ENCODE measurements around the gene LYPLAL1. TPM values are rescaled to one million over a fixed set of nuclear protein-coding genes. Genes with fewer than 3 reads are reported as not detected.

LYPLAL1 gene
- total RNA-seq, 4 donors from 2014 or later = 12.2 to 18.9 (median 16.7) TPM

- no peaks in the 10 kb centered on the region for H3K4me1 ChIP-seq
- H3K4me3 ChIP-seq = no peak overlapping the region
- no peaks in the 10 kb centered on the region for H3K36me3 ChIP-seq
- intact Hi-C loops (cut with DNase I; ENCODE audit: low total_unique reads) = no loop called here
- no peak overlapping the region for H3K27ac ChIP-seq
- 63 to 69% methylated on average over 3 of the region's 3 CpGs for WGBS, 2 donors (ENCODE audit: low coverage in 1 of 2)
- DNase-seq = no peak
- no peaks in the 10 kb centered on the region for H3K9me3 ChIP-seq
- no peaks in the 10 kb centered on the region for H3K27me3 ChIP-seq
- TF ChIP-seq, protein P1, sequence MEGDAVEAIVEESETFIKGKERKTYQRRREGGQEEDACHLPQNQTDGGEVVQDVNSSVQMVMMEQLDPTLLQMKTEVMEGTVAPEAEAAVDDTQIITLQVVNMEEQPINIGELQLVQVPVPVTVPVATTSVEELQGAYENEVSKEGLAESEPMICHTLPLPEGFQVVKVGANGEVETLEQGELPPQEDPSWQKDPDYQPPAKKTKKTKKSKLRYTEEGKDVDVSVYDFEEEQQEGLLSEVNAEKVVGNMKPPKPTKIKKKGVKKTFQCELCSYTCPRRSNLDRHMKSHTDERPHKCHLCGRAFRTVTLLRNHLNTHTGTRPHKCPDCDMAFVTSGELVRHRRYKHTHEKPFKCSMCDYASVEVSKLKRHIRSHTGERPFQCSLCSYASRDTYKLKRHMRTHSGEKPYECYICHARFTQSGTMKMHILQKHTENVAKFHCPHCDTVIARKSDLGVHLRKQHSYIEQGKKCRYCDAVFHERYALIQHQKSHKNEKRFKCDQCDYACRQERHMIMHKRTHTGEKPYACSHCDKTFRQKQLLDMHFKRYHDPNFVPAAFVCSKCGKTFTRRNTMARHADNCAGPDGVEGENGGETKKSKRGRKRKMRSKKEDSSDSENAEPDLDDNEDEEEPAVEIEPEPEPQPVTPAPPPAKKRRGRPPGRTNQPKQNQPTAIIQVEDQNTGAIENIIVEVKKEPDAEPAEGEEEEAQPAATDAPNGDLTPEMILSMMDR (IDR thresholded peaks at IDR 0.05) = no peak
- TF ChIP-seq POLR2AphosphoS5 (IDR thresholded peaks at IDR 0.05) (no peak), POLR2A (IDR thresholded peaks at IDR 0.05) (no peak), EP300 (IDR thresholded peaks at IDR 0.05; ENCODE audit: low read depth) (no peak)
- in situ Hi-C loops (cut with MboI; ENCODE audit: low pct_ligation_motif_present in 1 of 4, low pct_unique_long_range_greater_than_20kb in 1 of 4, low sequenced_read_pairs in 3 of 4) = no loop called here
Observed at GRCh38 chr1:219149953-219150352, 23.7 kb upstream of the LYPLAL1 start.

GRCh38 chr1:219150913-219151312 lies 22.8 kb upstream of the LYPLAL1 start:
- intact Hi-C loops (cut with DNase I; ENCODE audit: low total_unique reads) (no loop called here), in situ Hi-C loops (cut with MboI; ENCODE audit: low pct_ligation_motif_present in 1 of 4, low pct_unique_long_range_greater_than_20kb in 1 of 4, low sequenced_read_pairs in 3 of 4) (no loop called here)
- Histone ChIP-seq H3K9me3 (no peaks in the 10 kb centered on the region), H3K27ac (no peak overlapping the region), H3K36me3 (no peaks in the 10 kb centered on the region), H3K4me1 (no peaks in the 10 kb centered on the region), H3K27me3 (no peaks in the 10 kb centered on the region), H3K4me3 (no peak overlapping the region)
- DNase-seq = no peak
- 79 to 89% methylated on average over 3 of the region's 3 CpGs for WGBS, 2 donors (ENCODE audit: low coverage in 1 of 2)
- TF ChIP-seq, protein P1 (IDR thresholded peaks at IDR 0.05) = no peak
- TF ChIP-seq EP300 (IDR thresholded peaks at IDR 0.05; ENCODE audit: low read depth) = no peak
- TF ChIP-seq POLR2AphosphoS5 (IDR thresholded peaks at IDR 0.05) = no peak
- no peak for TF ChIP-seq POLR2A (IDR thresholded peaks at IDR 0.05)

DNA sequence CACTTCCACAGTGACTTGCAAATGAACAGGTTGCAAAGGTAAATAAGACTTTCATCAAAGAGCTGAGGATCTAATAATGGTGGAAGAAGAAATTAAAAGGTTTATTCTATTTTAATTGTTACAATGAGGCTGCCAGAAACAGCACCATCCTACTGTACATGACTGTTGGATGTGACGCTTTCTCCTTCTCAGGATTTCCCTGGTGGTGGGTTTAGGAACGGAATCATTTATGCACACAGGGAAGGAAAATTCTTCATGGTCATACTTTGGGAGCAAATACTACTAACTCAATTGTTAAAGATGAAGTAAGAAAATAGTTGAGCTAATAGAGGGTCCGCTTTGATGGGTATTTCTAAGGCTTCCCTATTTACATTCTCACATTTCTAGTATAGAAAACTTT lies 22.2 kb upstream of the LYPLAL1 start:
- H3K27ac ChIP-seq = no peak overlapping the region
- no peaks in the 10 kb centered on the region for H3K27me3 ChIP-seq
- intact Hi-C loops (cut with DNase I; ENCODE audit: low total_unique reads) (no loop called here), in situ Hi-C loops (cut with MboI; ENCODE audit: low pct_ligation_motif_present in 1 of 4, low pct_unique_long_range_greater_than_20kb in 1 of 4, low sequenced_read_pairs in 3 of 4) (no loop called here)
- DNase-seq = no peak
- TF ChIP-seq EP300 (IDR thresholded peaks at IDR 0.05; ENCODE audit: low read depth) = no peak
- TF ChIP-seq, protein P1 (IDR thresholded peaks at IDR 0.05) = no peak
- H3K4me3 ChIP-seq = no peak overlapping the region
- H3K4me1 ChIP-seq = no peaks in the 10 kb centered on the region
- H3K9me3 ChIP-seq = no peaks in the 10 kb centered on the region
- H3K36me3 ChIP-seq = no peaks in the 10 kb centered on the region
- WGBS, 2 donors (ENCODE audit: low coverage in 1 of 2) = 80 to 88% methylated on average over 3 of the region's 3 CpGs

DNA sequence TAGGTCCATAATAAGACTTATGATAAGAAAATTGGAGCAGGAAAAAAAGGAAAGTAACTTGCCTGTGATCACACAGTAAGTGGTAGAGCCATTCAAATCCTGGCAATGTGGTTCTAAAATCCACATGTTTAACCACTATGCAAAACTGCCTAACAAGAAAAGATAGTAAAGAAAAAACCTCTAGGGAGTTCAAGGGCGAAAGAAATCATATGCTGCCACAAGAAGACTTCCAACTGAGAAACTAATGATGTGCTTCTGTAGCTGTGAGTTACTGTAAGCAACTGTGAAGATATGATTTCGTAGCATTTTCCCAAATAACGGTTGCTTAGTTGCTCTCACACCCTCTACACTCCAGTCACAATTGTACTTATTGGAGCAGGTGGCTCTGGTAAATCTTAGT lies 20.9 kb upstream of the LYPLAL1 start:
- intact Hi-C loops (cut with DNase I; ENCODE audit: low total_unique reads) (no loop called here), in situ Hi-C loops (cut with MboI; ENCODE audit: low pct_ligation_motif_present in 1 of 4, low pct_unique_long_range_greater_than_20kb in 1 of 4, low sequenced_read_pairs in 3 of 4) (no loop called here)
- DNase-seq = no peak
- H3K27me3 ChIP-seq = no peaks in the 10 kb centered on the region
- TF ChIP-seq POLR2A (IDR thresholded peaks at IDR 0.05) (no peak), EP300 (IDR thresholded peaks at IDR 0.05; ENCODE audit: low read depth) (no peak), POLR2AphosphoS5 (IDR thresholded peaks at IDR 0.05) (no peak)
- TF ChIP-seq, protein P1 (IDR thresholded peaks at IDR 0.05) = no peak
- no peaks in the 10 kb centered on the region for H3K36me3 ChIP-seq
- 73 to 93% methylated on average over 3 of the region's 3 CpGs for WGBS, 2 donors (ENCODE audit: low coverage in 1 of 2)
- no peaks in the 10 kb centered on the region for H3K4me1 ChIP-seq
- no peaks in the 10 kb centered on the region for H3K9me3 ChIP-seq
- H3K27ac ChIP-seq = no peak overlapping the region
- no peak overlapping the region for H3K4me3 ChIP-seq
